ENCODE measurements around the gene ZNF775. TPM values are rescaled to one million over a fixed set of nuclear protein-coding genes. Genes with fewer than 3 reads are reported as not detected.

Gene ZNF775
- total RNA-seq, 1 donor from 2014 or later: 12.1 TPM

GRCh38 chr7:150377635-150378034, 1.5 kb upstream of the ZNF775 start:
- peak overlapping the region; percentile 77 for H3K4me3 Mint-ChIP-seq (ENCODE audit: unreplicated experiment)
- H3K36me3 Mint-ChIP-seq (ENCODE audit: low read depth, unreplicated experiment): peaks cover 31% of the 10 kb centered on the region
- H3K4me1 Mint-ChIP-seq (ENCODE audit: unreplicated experiment): peaks cover 63% of the 10 kb centered on the region
- DNase-seq (ENCODE audit: low spot score): no peak
- peaks cover 23% of the 10 kb centered on the region for H3K27me3 Mint-ChIP-seq (ENCODE audit: unreplicated experiment)
- H3K27ac Mint-ChIP-seq (ENCODE audit: unreplicated experiment): peak overlapping the region; percentile 96
- TF ChIP-seq CTCF (IDR thresholded peaks at IDR 0.05; ENCODE audit: unreplicated experiment): no peak
- no peaks in the 10 kb centered on the region for H3K9me3 Mint-ChIP-seq (ENCODE audit: unreplicated experiment)

DNA sequence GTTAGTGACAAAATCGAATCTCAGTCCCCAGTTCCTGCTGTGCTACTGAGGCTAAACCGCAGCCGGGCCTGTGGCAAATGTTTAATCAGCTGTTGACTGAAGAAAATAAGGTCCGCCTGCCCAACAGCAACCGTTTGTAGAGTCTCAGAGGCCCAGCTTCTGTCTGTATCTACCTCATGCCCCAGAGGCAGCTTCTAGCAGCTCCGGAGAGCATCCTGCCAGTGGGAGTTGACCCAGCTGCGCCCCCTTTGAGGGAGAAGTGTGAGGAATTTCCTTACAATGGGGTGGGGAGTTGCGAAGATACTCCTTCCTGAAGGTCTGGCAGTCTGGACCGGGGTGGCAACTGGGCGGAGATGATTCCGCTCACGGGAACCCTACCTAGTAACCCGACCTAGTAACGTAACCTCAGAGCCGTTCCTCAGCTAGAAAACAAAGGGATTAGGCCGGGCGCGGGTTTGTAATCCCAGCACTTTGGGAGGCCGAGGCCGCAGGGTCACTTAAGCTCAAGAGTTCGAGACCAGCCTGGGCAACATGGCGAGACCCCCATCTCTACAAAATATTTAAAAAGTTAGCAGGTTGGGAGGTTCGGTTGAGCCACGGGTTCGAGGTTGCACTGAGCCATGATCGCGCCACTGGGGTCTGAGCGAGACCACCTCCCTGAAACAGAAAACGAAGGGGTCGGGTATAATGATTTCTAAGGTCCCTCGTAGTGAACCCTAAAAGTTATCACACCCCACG, 846 bp upstream of the ZNF775 start:
- Mint-ChIP-seq H3K4me1 (ENCODE audit: unreplicated experiment) (peaks cover 63% of the 10 kb centered on the region), H3K36me3 (ENCODE audit: low read depth, unreplicated experiment) (peaks cover 29% of the 10 kb centered on the region), H3K9me3 (ENCODE audit: unreplicated experiment) (no peaks in the 10 kb centered on the region)

DNA sequence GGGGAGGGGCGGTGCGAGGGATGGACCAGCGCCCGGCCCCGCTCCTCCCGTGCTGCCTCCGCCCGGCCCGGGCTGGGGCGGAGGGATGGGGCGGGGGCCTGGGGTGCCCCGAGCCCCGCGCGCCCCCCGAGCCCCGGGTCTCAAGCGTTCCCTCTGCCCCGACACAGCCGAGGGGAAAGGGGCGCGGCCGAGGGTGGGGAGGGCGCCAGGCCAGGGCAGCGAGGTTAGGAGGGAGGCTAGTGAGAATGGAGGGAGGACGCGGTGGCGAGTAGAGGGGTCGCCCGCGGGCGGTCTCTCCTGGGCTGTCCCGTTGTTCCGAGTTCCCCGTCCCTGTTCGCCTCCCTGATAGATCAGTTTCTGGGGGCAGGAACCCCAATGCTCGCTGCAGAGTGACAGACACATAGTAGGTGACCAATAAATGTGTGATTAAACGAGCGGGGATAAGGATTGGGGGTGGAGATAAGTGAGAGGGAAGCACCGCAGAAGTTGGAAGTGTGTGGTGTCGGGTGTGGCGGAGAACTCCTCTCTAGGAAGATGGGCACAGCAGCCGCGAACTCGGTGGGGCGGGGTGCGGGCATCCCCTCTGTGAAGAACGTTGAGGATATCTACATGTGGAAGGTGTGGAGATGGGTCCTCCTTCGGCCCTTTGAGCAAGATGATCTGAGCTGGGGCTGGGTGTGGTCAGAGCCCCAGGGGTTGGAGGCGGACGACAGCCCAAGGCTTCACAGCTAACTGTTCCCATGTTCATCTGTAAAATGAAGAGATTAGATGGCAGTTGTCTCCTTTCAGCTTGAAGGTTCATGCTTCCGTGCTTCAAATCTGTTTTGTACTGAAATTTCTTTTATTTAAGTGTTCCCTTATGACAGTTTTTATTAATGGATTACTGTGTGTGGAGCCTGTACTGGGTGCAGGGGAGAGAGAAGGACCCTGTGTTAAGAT, 580 bp downstream of the ZNF775 start:
- Mint-ChIP-seq H3K9me3 (ENCODE audit: unreplicated experiment) (no peaks in the 10 kb centered on the region), H3K27ac (ENCODE audit: unreplicated experiment) (peak overlapping the region; percentile 73), H3K36me3 (ENCODE audit: low read depth, unreplicated experiment) (peaks cover 15% of the 10 kb centered on the region), H3K4me1 (ENCODE audit: unreplicated experiment) (peaks cover 49% of the 10 kb centered on the region), H3K4me3 (ENCODE audit: unreplicated experiment) (peak overlapping the region; percentile 97), H3K27me3 (ENCODE audit: unreplicated experiment) (peaks cover 26% of the 10 kb centered on the region)
- no peak for TF ChIP-seq CTCF (IDR thresholded peaks at IDR 0.05; ENCODE audit: unreplicated experiment)
- peak; percentile 39 for DNase-seq (ENCODE audit: low spot score)

More for the DNA sequence above, 846 bp upstream of the ZNF775 start:
- H3K27me3 Mint-ChIP-seq (ENCODE audit: unreplicated experiment): peaks cover 24% of the 10 kb centered on the region
- peak overlapping the region; percentile 96 for H3K27ac Mint-ChIP-seq (ENCODE audit: unreplicated experiment)
- peak; percentile 77 for DNase-seq (ENCODE audit: low spot score)
- H3K4me3 Mint-ChIP-seq (ENCODE audit: unreplicated experiment): peak overlapping the region; percentile 77
- no peak for TF ChIP-seq CTCF (IDR thresholded peaks at IDR 0.05; ENCODE audit: unreplicated experiment)

GRCh38 chr7:150380463-150380862, 1.3 kb downstream of the ZNF775 start:
- H3K9me3 Mint-ChIP-seq (ENCODE audit: unreplicated experiment): no peaks in the 10 kb centered on the region
- H3K27me3 Mint-ChIP-seq (ENCODE audit: unreplicated experiment): peaks cover 26% of the 10 kb centered on the region
- H3K4me1 Mint-ChIP-seq (ENCODE audit: unreplicated experiment): peaks cover 45% of the 10 kb centered on the region
- peak overlapping the region; percentile 97 for H3K4me3 Mint-ChIP-seq (ENCODE audit: unreplicated experiment)
- DNase-seq (ENCODE audit: low spot score): no peak
- peak overlapping the region; percentile 73 for H3K27ac Mint-ChIP-seq (ENCODE audit: unreplicated experiment)
- TF ChIP-seq CTCF (IDR thresholded peaks at IDR 0.05; ENCODE audit: unreplicated experiment): no peak
- peaks cover 15% of the 10 kb centered on the region for H3K36me3 Mint-ChIP-seq (ENCODE audit: low read depth, unreplicated experiment)

Measured in endothelial cell (in vitro differentiated cells).